Stimulated activated CD8-positive, alpha-beta memory T cell treated with anti-CD3 and anti-CD28 coated beads, Interleukin-7, amount 100 ng/mL, for 24 hours (primary cell): ENCODE data around the gene CARD6.
"Not testable (repeated sequence)": the region's sequence is repeated elsewhere in the genome, so short reads cannot be mapped to it uniquely, and the experiment has no call there.

ENCODE experiments used
- DNase-seq: peaks from one replicate; pipeline ENCODE4 v3.0.0-alpha.2; 2020; ENCODE audit warnings: low read depth

CARD6 gene

DNA sequence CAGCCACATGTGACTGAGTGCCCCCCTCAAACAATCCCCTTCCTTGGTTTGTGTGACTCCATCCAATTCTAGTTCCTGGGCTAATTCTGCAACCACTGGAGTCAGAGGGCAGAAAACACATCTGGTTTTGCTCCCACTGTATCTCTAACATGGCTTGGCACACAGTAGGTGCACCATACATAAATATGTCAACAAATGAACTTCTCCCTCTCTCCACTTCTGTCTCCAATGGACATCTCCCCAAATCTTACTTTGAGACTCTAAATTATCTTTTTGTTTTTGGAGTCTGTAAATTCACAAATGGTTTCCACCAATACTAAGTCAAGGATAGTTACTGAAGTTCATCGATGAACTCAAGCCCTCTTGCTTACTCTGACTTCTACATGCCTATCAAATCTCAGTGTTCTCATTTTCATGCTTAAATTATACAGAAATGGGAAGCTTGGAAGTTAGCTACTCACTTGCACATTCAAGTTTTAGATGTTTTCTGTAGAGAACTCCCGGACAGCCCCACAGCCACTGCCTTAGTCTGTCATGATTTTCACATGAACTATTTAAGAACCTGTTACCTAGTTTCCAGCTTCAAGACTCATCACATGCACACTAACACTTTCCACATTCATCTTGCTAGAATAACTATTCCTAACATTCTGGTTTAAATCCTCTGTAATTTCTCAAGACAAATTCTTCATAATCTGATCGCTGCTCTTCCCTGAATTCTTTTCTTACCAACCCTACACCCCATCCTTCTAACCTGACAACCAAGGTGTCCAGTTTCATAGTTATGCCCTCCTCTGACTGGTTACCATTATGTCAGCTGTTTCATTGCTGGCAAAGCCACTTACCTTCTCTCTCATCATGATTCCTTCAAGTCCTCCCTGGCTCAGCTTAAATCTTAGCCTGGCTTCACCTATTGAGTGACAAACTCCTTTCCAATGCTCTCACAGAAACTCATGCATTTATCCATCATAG is 12.2 kb upstream of the CARD6 start:
- DNase-seq = no peak

DNA sequence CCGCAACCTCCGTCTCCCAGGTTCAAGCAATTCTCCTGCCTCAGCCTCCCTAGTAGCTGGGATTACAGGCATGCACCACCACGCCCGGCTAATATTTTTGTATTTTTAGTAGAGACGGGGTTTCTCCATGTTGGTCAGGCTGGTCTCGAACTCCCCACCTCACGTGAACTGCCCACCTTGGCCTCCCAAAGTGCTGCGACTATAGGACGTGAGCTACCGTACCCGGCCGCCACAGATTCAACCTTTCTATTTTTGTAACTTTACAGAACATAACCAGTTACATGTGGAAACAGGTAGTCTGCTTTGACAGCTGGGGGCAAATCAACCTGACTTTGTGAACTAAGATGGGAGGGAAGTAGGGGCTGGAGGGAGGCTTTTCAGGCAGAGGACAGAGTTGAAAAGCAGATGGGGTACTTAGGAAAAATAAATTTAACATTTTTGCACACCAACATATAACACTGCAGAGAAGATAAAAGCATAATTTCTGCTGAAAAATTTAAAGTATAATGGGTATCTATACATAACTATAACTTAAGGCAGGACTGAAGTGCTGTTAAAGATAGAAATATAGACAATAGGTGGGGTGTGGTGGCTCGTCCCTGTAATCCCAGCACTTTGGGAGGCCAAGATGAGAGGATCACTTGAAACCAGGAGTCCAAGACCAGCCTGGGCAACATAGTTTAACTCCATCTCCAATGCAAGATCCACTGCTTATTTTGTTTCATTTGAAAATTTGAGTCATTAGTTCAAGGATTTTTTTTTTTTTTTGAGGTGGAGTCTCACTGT is 11.2 kb upstream of the CARD6 start:
- no peak for DNase-seq

DNA sequence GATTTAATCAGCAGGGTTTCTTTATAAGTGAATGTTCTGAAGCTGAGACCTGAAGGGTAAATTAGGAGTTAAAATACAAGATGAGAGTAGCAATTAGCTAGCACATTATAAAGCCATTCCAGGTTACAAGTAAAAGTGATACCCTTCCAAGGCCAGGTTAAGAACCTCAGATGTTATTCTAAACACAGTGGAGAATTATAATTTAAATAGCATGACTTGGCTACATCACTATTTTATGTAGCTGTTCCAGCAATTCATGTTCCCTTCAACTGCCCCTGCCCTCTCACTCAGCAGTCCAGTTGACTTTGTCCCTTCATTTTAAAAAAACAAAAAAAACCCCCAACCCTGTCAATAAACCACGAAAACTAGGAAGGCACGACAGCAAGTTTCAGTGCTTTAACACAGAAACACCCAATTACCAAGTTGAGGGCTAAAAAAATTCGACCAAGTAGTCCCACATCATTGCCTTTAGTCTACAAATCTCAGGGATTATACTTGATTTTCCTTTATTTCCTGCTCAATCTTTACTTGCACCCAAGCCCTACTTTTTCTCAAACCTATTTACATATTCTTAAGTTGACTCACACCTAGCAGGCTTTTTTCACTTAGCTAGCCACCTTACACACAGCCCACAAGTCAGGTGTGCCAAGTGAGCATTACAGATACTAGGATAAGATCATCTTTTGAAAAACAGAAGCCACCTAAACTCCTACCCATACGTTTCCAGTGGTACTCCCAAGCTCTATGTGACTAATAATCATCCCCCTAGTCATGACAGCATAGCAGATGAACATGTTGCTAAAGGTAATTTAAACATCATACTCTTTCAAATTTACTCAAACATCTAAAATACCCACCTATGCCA is 9.6 kb upstream of the CARD6 start:
- DNase-seq = no peak

DNA sequence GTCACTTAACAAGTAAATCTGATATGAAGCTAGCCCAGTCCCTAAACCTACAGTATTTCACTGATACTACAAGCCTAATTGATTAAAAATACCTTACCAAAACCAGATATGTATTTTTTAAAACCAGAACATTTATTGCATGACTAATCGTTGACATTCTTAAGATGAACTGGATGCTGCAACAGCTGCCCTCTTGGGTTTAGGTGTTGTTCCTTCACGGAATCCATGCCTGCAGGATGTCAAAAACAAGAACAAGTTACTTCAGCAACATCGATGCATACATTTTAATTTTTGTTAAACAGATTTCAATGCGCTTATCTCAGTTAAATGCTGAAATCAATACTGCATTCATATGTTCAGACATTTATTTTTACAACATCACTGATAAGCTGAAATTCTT is 8.8 kb upstream of the CARD6 start:
- no peak for DNase-seq

DNA sequence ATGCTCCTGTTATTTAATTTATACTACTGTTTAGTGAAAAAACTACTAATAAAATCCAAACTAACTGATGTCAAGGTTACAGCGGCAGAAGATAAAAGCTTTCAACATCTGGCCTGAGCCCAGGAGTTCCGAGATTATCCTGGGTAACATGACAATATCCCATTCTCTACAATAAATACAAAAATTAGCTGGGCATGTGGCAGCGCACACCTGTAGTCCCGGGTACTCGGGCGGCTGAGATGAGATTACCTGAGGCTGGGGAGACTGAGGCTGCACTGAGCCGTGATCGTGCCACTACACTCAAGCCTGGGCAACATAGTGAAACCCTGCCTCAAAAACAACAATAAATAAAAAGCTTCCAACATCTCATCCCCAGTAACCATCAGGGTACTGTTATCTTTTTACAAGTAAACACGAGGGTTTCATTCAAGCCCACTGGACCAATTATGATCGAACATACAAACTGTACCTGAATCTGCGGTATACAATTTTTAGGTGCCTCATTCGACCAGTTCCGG is 7.4 kb upstream of the CARD6 start:
- no peak for DNase-seq

DNA sequence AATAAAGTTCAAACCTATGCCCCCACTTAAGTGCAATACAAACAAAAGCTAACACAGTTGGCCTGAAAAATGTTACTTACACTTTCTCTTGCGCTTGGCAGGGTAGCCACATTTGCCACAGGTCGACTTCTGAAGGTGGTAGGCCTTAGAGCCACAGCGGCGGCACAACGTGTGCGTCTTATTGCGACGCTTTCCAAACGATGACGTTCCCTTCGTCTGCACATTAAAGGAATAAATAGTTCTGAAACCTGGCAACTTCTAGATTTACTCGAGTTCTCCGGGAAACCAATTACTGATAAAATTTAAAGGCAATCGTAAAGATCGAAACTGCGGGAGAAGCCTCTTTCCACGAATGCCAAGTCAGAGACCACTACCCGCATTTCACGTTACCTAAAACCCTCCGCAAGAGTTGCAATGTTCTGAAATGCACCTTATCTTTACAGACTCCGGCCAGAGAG is 6.7 kb upstream of the CARD6 start:
- no peak for DNase-seq

DNA sequence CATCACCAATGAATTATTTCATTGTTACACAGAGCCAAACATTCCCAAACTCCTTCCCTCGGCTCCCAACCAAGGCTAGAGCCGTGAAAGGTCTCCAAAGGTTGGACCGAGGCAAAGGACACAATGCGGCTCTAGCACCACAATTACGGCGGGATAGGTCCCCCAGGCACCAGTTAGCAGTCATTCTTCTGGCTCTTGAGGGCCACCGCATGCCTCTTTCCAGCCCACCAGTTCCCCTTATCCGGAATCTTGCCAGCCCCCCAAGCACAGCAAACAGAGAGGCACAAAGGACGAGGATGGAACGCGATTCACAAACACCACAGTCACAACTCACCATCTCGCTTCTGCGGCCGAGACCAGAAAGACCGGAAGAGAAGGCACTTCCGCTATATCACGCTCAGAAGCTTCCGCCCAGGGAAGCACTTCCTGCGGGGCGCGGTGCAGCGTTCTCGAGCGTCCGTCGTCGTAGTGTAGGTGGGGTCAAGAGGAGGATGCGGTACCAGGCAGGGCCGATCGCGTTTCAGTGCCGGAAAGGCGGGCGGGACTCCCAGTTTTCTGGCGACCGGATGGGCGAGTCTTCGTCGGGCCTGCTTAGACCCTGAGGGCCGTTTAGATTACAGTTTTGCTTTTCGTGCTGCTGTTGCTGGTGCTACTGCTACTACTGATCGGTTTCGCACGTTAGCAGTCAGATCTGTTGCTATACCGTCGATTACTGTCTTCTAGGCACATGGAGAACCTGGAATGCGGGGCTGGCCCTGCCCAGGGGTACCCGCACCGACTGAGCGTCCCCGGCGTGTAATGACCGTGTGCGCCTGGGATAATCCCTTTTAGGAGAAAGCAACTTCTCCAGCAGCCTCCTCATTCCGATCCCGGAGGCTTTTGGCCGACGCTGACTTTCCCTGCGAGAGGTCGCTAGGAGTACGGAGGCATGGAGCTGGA is 6.0 kb upstream of the CARD6 start, which contains the start of gene RPL37:
Gene RPL37, minus strand, starts transcription at position 374 of the 939 bp plus-strand sequence. Its CDS starts 37 bp downstream, at position 337.
- DNase-seq = peak; percentile 81

DNA sequence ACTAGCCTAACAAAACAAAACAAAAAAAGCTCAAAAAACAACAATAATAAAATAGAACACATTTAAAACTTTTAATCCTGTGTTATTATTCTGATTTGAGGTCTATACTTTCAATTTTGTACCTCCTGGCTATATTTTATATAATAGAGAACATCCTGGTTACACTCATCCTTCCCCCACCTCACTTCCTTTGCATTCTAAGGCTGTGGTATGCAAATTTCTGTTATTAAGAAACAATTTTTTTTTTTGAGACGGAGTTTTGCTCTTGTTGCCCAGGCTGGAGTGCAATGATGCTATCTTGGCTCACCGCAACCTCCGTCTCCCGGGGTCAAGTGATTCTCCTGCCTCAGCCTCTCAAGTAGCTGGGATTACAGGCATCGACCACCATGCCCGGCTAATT is 3.1 kb upstream of the CARD6 start:
- DNase-seq = no peak

DNA sequence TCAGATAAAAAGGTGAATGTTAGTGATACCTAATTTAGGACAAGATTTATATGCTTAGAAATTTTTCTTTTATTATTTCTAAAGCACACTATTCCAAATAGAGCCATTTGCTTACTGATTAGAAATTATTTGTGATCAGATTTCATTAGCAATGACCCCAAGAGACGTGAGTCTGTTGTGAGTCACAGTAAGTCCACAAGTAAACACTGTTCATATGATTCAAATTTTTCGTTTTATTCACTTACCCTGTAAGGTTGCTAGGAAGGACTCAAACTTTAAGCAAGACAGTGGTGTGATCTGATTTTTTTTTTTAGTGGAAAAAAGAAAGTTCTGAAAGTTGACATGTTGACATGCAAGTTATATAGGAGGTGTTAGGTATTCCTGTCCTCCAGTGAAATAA is 1.2 kb downstream of the CARD6 start:
- no peak for DNase-seq

DNA sequence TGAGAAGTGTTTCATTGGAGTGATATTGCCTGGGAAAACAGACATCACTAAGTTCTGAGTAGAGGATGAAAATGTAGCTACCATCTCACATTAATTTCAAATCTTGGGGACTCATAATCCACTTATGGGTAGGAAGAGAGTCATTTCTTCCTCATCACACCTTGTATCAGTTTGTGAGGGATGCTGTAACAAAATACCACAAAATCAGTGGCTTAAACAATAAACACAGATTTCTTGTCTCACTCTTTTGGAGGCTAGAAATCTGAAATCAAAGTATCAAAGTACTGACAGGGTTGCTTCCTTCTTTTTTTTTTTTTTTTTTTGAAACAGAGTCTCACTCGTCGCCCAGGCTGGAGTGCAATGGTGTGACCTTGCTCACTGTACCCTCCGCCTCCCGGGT is 3.4 kb downstream of the CARD6 start:
- no peak for DNase-seq

DNA sequence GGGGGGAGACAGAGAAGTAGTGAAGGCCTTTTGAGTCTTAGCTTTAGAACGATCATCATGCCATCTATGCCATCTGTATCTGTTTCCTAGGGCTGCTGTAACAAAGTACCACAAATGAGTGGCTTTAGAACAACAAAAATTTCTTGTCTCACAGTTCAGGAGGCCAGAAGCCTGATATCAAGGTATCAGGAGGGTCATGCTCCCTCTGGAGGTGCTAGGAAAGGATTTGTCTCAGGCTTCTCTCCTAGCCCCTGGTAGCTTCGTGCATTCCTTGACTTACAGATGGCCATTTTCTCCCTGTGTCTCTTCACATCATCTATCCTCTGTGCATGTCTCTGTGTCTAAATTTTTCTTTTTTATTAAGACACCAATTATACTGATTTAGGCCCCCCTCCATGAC is 5.2 kb downstream of the CARD6 start:
- DNase-seq = no peak

DNA sequence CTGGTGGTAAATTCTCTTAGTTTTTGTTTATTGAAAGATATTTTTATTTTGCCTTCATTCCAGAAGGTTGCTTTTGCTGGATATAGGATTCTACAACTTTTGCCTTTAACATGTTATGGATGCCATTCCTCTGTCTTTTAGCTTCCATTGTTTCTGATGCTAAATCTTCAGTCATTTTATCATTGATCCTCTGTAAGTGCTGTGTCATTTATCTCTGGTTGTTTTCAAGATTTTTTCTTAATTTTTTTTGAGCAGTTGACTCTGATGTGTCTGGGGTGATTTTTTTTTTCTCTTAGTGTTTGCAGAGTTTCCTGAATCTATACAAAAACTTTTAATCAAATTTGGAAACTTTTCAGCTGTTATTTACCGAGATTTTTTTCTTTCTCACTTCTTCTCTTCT is 6.4 kb downstream of the CARD6 start:
- DNase-seq = no peak

DNA sequence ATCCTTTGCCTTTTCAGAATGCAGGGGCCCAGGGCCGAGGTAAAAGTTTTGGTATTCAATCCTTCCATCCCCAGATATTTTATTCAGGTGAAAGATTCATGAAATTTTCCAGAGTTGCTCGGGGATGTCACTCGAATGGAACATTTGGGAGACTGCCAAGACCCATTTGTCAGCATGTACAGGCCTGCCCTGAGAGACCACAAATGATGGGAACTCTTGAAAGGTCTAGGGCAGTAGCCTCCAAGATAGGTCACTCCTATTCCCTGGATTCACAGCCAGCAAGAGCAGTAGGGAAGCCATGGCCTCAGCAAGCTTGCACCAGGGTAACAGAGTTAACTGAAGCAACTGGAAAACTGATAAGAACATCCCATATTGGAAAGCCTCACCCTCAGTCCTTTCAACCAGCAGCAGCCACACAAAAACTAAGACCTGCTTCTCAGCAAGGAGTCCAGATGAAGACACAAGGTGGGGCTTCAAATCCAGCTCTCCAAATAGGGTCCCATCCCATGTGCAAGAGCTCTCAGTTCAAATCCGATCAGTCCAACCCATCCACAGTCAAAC is 12.5 kb downstream of the CARD6 start:
- DNase-seq = no peak

DNA sequence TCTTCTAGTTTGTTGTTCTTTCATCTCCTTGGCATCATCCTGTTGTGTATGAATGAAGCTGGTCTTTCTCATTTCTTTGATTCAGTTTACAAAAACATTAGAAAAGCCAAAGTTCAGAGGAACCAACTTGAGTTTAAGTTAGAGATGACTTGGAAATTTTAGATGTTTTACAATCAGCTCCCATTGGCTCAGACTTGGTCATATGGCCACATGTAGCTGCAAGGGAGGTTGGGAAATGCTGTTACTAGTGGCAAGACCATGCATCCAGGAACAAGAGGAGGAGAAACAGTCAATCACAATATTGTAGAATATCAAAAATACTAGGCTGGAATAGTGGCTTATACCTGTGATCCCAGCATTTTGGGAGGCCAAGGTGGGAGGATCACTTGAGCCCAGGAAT is 19.5 kb downstream of the CARD6 start:
- no peak for DNase-seq

DNA sequence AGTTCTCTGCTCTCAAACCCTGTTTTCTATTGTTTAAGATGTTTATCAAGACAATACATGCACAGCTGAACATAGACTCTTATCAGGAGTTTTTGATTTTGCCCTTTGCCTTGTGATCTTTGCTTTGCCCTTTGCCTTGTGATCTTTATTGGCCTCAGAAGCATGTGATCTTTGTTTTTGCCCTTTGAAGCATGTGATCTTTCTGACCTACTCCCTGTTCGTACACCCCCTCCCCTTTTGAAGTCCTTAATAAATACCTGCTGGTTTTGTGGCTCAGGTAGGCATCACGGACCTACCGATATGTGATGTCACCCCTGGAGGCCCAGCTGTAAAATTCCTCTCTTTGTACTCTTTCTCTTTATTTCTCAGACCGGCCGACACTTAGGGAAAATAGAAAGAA is 23.8 kb downstream of the CARD6 start:
- not testable (repeated sequence) for DNase-seq

DNA sequence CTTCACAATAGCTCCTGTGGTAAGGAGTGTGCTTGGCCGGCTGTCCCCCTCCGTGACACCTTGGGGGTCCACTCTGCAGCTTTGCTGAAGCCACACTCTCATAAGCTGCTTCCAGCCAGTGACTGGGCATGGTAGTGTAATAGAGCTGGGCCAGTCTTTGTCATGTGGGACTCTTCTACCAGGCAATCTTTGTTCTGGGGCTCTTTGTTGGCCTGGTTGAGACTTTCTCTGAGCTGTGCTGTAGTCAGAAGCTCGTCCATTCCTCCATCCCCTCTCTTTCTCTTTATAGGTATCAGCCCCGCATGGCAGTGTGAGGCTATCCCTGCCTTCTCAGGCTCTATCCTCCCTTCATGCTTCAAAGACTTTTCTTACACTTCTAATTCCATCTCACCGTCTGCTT is 25.7 kb downstream of the CARD6 start:
- no peak for DNase-seq

DNA sequence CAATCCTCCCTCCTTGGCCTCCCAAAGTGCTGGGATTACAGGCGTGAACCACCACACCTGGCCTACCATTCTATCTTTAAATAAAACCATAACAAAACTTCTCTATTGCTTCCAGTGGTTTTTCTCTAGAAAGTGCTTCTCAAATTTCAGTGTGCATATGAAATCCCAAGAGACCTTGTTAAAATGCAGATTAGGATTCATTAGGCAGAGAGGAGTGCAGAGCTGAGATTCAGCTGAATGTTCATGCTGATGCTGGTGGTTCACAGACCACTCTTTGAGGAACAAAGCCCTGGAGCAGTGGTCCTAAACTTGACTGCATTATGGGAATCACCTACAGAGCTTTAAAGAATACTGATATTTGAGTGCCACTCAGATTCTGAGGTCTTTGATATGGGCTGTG is 28.2 kb downstream of the CARD6 start:
- DNase-seq = no peak

DNA sequence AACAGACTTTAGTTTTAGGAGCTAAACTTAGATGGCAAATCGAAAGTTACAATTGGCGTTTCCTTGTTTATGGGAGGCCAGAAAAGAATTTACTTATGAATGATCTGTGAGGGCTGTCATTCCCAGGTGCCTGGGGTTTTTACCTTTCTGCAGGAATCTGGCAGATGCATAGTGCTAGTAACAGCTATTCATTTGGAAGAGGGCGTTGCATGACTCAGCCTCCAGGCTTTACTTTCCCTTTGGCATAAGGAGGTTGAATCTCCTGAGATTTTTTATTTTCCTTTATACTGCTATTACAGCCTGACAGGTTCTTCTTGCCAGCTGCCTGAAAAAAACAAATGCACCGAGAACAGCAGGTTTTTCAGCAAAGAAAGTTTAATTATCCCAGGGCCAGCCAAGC is 30.0 kb downstream of the CARD6 start:
- DNase-seq = no peak

DNA sequence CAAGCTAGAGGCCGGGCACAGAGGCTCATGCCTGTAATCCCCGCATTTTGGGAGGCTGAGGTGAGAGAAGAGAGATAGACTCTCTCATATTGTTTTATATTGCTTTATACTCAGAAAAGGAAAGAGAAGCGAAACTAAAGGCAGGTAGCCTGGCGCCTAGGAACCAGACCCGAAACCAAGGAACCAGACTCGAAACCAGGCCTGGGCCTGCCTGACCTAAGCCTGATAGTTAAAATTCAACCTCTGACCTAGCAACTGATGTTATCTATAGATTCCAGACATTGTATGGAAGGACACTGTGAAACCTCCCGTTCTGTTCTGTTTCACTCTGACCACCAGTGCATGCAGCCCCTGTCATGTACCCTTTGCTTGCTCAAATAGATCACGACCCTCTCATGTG is 31.1 kb downstream of the CARD6 start:
- DNase-seq = not testable (repeated sequence)

DNA sequence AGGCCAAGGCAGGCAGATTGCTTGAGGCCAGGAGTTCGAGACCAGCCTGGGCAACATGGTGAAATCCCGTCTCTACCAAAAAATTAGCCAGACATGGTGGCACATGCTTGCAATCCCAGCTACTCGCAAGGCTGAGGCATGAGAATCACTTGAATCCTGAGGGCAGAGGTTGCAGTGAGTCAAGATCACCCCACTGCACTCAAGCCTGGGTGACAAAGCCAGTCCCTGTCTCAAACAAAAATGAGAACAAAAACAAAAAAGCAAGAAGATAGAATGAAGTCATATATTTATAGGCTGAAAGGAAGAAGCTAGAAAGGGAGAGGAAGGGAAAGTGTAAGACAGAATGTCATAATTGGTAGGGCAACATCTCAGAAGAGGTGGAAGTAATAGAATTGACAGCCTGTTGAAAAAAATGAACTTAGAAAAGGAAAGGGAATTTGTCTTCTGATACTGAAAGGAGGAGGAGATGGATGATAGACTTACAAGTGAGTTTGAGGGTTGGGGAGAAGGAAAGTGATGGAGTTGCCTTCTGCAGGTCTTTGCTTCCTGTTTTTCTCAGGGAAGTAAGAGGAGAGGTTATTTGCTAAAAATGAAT is 32.2 kb downstream of the CARD6 start:
- no peak for DNase-seq
